ENCODE data around the gene CD226. TPM values are rescaled to one million over a fixed set of nuclear protein-coding genes. Genes with fewer than 3 reads are reported as not detected.

Gene CD226
- total and polyA plus RNA-seq, 4 donors = 1.2 to 2.2 (median 1.6) TPM

DNA sequence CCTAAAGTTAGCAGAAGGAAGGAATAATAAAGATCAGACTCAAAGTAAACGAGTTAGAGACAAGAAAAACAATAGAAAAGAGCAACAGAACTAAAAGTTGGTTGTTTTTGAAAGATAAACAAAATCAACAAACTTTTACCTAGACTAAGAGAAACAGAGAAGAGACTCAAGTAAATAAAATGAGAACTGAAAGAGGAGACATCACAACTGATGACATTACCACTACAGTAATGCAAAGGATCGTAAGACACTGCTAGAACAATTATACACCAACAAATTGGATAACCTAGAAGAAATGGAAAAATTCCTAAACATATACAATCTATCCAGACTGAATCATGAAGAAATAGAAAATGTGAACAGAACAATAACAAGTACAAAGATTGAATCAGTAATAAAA, 139.3 kb downstream of the CD226 start:
- H3K27ac ChIP-seq (ENCODE audit: low read depth, low read length) = no peak overlapping the region
- no peaks in the 10 kb centered on the region for H3K9me3 ChIP-seq (ENCODE audit: control insufficient read depth, insufficient read depth, low read length)
- no peak overlapping the region for H3K4me3 ChIP-seq (ENCODE audit: low read depth, low read length)
- no CpG with 5 or more reads among the region's 2 CpGs for WGBS (ENCODE audit: insufficient coverage)
- no peaks in the 10 kb centered on the region for H3K27me3 ChIP-seq (ENCODE audit: control insufficient read depth, insufficient read depth, low read length)
- no peaks in the 10 kb centered on the region for H3K4me1 ChIP-seq (ENCODE audit: control insufficient read depth, insufficient read depth, low read length)
- no peak for DNase-seq (ENCODE audit: low read depth in 4 of 6, low spot score in 6 of 6)
- H3K36me3 ChIP-seq (ENCODE audit: control insufficient read depth, insufficient read depth, low read length) = no peaks in the 10 kb centered on the region

DNA sequence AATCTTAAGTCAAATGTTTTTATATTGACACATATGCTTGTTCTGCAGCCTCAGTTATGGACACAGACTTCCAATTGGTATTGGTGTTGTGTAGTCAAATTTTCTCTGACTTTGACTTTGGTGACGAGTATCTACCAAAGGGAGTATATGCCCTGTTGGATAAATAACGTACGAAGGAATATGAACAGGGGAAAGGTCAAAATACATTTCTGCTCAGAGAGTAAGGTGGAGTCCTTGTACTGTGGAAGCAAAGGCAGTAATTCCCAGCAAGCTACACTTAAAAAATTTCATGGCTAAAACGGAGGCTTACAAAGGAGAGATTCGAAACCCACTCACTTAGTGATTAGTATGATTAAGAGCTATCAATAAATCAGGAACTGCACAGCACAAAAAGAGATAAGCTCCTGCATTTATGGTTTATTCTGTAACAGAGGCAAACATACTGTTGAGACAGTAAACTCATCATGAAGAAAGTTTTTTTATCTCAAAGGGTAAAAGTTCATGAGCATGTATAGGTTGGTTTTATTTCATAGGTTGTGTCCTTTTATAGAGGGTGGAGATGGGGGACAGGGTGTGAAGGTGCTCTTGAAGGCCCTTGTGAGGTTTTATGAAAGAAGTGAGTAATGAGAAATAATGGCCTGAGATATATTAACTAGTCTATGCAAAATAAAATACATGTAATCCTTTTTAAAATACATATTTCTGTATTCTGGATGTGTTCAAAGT, 142.7 kb downstream of the CD226 start:
- no peak overlapping the region for H3K27ac ChIP-seq (ENCODE audit: low read depth, low read length)
- no peaks in the 10 kb centered on the region for H3K4me1 ChIP-seq (ENCODE audit: control insufficient read depth, insufficient read depth, low read length)
- H3K4me3 ChIP-seq (ENCODE audit: low read depth, low read length) = no peak overlapping the region
- no peaks in the 10 kb centered on the region for H3K9me3 ChIP-seq (ENCODE audit: control insufficient read depth, insufficient read depth, low read length)
- no peak for DNase-seq (ENCODE audit: low read depth in 4 of 6, low spot score in 6 of 6)
- WGBS (ENCODE audit: insufficient coverage) = 96% methylated on average over 3 of the region's 5 CpGs
- H3K36me3 ChIP-seq (ENCODE audit: control insufficient read depth, insufficient read depth, low read length) = no peaks in the 10 kb centered on the region
- H3K27me3 ChIP-seq (ENCODE audit: control insufficient read depth, insufficient read depth, low read length) = no peaks in the 10 kb centered on the region

Data from spinal cord (tissue), 10 donors.